GM10266 (cell line): ENCODE results near the gene GRIPAP1.
A peak's percentile ranks its signal among the peaks of the same experiment; 100 is the strongest.

Experiments
- DNase-seq: peaks from one replicate; pipeline ENCODE4 v3.0.0; 2012; ENCODE audit errors: extremely low spot score
- CTCF ChIP-seq: IDR thresholded peaks from 2 replicates; pipeline ENCODE4 v1.5.1; 2012; ENCODE audit warnings: mild to moderate bottlenecking, low read depth; ENCODE audit not compliant: control insufficient read depth, insufficient read depth; ENCODE audit errors: missing control alignments

The GRIPAP1 gene

DNA sequence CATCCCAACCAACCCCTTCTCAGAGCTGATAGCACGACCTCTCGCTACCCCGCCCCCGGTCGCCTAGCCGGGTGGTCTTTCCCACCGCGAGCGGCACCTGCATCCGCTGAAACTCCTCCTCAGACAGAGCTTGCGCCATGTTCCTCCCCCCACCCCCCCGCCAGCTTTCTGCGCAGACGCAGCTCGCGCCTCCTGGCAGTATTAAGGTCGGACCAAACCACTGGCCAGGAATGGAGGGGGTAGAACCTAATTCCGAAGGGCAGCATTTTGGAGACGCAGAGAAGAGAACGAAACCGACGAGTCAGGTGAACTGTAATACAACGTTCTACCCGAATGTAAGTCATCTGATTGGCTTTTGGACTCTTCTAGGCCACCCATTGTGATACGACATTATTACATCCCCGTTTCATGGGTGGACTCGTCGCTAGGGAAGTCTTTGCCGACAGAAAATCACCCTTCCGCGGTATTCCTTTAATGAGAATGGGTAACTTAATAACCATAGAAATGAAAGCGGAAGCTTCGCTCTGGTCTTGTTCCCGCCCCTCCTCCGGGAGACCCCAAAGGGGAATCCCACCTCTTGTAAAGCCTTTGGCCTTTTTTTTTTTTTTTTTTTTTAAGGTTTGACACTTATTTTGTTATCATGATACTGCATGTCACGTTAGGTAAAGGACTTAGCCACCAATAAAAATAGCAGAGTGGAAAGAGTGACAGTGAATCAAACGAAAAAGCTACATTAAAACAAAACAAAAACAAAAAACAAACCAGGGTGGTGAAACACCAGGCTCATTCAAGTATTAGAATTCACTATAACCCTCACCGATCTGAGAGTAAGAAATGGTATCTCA lies at the start of gene GRIPAP1:
GRIPAP1 (minus strand) TSS at position 174 of the 845 bp plus-strand sequence; CDS start at position 139, 35 bp downstream.
- no peak for TF ChIP-seq CTCF
- peak; percentile 80 for DNase-seq

GRCh38 chrX:49043987-49044281 lies 41.9 kb upstream of the GRIPAP1 start:
- no peak for TF ChIP-seq CTCF
- no peak for DNase-seq

DNA sequence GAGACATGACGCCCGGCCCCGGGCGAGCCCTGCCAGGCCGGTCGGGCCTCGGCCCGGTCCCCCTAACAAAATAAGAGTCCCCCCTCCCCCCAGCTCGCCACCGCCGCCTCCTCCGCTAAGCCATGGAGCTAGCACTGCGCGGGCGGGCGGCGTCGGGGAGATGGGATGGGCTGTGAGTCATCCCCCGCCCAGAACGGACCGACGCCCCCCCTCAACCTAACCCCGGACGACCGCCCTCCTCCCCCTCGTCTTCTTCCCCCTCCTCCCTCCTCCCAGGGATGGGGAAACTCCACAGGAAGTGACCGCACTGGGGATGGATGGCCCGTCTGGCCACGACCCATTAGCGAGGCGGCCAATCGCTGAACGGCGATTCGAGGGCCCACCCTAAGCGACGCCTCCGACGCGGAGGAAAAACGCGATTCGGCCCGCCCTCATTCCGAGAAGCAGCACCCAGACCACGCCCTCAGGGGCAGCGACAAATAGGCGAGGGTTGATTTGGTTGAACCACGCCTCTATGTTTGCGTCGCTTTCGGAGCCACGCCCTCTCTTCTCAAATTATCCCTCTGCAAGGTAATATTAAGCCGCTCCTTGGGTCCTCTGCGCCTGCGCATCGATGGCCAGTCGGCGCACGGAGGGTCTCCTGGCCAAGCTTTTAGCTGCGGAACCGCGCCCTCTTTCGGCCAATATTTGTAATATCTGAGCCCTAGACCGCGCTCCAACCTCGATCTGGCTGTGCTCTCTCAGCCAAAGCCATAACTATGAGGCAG lies 41.3 kb upstream of the GRIPAP1 start, which contains the start of gene TFE3:
TFE3 (minus strand) TSS at position 138 of the 767 bp plus-strand sequence; CDS start at position 7, 131 bp downstream.
- TF ChIP-seq CTCF, result peak; percentile 63
- DNase-seq, result peak; percentile 90

DNA sequence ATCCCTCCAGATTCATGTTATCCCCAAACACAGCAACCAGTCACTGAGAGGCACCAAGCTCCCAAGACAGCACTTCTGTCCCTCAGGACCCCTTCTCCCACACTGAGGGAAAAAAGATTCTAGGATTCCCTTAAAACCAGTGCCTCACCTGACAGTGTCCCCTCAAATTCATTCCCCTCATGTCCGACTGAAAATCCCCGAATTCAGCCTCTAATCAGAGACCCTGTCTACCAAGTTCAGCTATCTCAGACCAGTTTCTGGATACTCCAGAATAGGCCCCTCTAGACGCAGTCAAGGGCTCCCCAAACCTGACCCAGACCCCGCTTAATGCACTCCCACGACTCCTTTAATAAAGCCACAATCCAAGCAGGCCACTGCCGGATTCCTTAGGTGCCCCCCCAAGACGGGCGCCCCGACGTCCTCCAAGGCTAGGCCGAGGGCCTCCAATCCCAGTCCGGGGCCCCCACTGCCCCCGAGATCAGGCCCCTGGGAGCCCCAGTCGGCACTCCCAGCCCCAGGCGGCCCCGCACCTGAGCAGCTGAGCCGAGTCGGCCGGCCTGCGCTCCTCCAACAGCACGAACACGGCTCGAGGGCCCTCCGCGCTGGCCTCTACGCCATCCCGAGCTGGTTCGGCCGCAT lies 40.6 kb upstream of the GRIPAP1 start:
- DNase-seq, result no peak
- TF ChIP-seq CTCF, result no peak

- no peak for TF ChIP-seq CTCF
- no peak for DNase-seq
Observed at GRCh38 chrX:49041744-49042580, 39.9 kb upstream of the GRIPAP1 start.

DNA sequence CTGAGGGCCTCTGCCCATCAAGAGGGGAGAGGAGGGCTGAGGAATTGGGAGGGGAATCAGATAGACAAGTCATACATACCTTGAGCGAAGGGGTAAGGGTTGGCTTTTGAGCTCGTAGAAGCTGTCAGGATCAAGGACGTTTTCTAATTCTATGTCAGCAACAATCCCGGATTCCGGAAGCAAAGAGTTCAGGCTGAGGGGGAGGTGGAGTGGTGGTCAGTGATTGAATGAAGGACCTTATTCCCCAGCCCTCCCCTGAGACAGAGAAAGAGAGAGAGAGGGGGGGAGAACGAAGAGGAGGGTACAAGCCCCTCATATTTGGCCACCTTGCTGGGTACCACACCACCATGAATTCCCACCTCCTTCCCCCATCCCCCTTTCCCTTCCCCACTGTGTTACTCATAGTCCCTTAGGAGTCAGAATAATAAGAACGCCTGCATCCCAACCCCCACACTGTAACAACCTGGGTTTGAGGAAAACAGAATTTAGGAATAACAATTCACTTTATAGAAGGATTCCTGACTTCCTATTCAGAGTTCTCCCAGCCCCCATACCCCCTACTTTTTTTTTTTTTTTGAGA lies 38.4 kb upstream of the GRIPAP1 start:
- DNase-seq, result no peak
- TF ChIP-seq CTCF, result no peak
